ENCODE results near the gene TIAM1.

Gene TIAM1

GRCh38 chr21:31124010-31124409 lies 220.1 kb downstream of the TIAM1 start:
- no peak overlapping the region for H3K9ac ChIP-seq (ENCODE audit: low read depth, low read length, poor library complexity)
- H3K4ac ChIP-seq (ENCODE audit: low read length) = no peak overlapping the region
- no peaks in the 10 kb centered on the region for H3K79me1 ChIP-seq (ENCODE audit: low read depth, low read length)
- no peak overlapping the region for H2BK15ac ChIP-seq (ENCODE audit: low read length)
- no peak overlapping the region for H3K18ac ChIP-seq (ENCODE audit: low read length)
- H3K9me3 ChIP-seq (replicated peaks in 1 of 2; ENCODE audit: control insufficient read depth in 2 of 2, insufficient read depth in 1 of 2, low read depth in 1 of 2, low read length in 2 of 2) = no peaks in the 10 kb centered on the region
- H3K27me3 ChIP-seq (ENCODE audit: control insufficient read depth in 3 of 3, insufficient read depth in 3 of 3, low read depth in 1 of 3, low read length in 3 of 3) = no peaks in the 10 kb centered on the region
- H4K8ac ChIP-seq (ENCODE audit: low read depth, low read length) = no peak overlapping the region
- no peak overlapping the region for H3K14ac ChIP-seq (ENCODE audit: low read length)
- WGBS, 2 donors (ENCODE audit: extremely low coverage in 2 of 2, insufficient read length in 2 of 2, insufficient replicate concordance in 1 of 2) = no CpG with 5 or more reads among the region's 6 CpGs
- no peak overlapping the region for H4K91ac ChIP-seq (ENCODE audit: low read depth, low read length, poor library complexity)
- H2AFZ ChIP-seq (ENCODE audit: low read length) = peak overlapping the region; percentile 72
- no peak overlapping the region for H2BK12ac ChIP-seq (ENCODE audit: low read length)
- H2BK120ac ChIP-seq (ENCODE audit: low read depth, low read length) = no peak overlapping the region
- H3K27ac ChIP-seq (replicated peaks; ENCODE audit: low read length) = peak overlapping the region; percentile 37
- peak overlapping the region; percentile 17 for H2BK5ac ChIP-seq (ENCODE audit: low read length)
- no peak overlapping the region for H3K23ac ChIP-seq (ENCODE audit: low read depth, low read length, poor library complexity)
- peaks cover 33 to 88% of the 10 kb centered on the region in 2 donors for H3K36me3 ChIP-seq (replicated peaks in 1 of 2; ENCODE audit: control insufficient read depth in 2 of 2, insufficient read depth in 2 of 2, low read length in 2 of 2)
- H3K4me3 ChIP-seq (ENCODE audit: low read length in 2 of 2) = no peak overlapping the region
- peaks cover 5 to 7% of the 10 kb centered on the region in 2 donors for H3K4me1 ChIP-seq (ENCODE audit: control insufficient read depth in 2 of 2, insufficient read depth in 1 of 2, low read depth in 1 of 2, low read length in 2 of 2)
- DNase-seq (ENCODE audit: low spot score) = peak; percentile 8
- H2AK5ac ChIP-seq (ENCODE audit: low read depth, low read length) = no peak overlapping the region
- no peak overlapping the region for H3K4me2 ChIP-seq (ENCODE audit: insufficient read depth, low read length, poor library complexity, severe bottlenecking)

GRCh38 chr21:31119199-31119598 lies 224.9 kb downstream of the TIAM1 start:
- no peak overlapping the region for H4K91ac ChIP-seq (ENCODE audit: low read depth, low read length, poor library complexity)
- no peak overlapping the region for H2BK5ac ChIP-seq (ENCODE audit: low read length)
- H2BK15ac ChIP-seq (ENCODE audit: low read length) = no peak overlapping the region
- peaks cover 27 to 64% of the 10 kb centered on the region in 2 donors for H3K36me3 ChIP-seq (replicated peaks in 1 of 2; ENCODE audit: control insufficient read depth in 2 of 2, insufficient read depth in 2 of 2, low read length in 2 of 2)
- peaks cover 3 to 4% of the 10 kb centered on the region in 2 donors for H3K4me1 ChIP-seq (ENCODE audit: control insufficient read depth in 2 of 2, insufficient read depth in 1 of 2, low read depth in 1 of 2, low read length in 2 of 2)
- H3K18ac ChIP-seq (ENCODE audit: low read length) = no peak overlapping the region
- no peak for DNase-seq (ENCODE audit: low spot score)
- H3K4me2 ChIP-seq (ENCODE audit: insufficient read depth, low read length, poor library complexity, severe bottlenecking) = no peak overlapping the region
- H3K9me3 ChIP-seq (replicated peaks in 1 of 2; ENCODE audit: control insufficient read depth in 2 of 2, insufficient read depth in 1 of 2, low read depth in 1 of 2, low read length in 2 of 2) = no peaks in the 10 kb centered on the region
- no peak overlapping the region for H3K4ac ChIP-seq (ENCODE audit: low read length)
- H4K8ac ChIP-seq (ENCODE audit: low read depth, low read length) = no peak overlapping the region
- H3K79me1 ChIP-seq (ENCODE audit: low read depth, low read length) = no peaks in the 10 kb centered on the region
- no peak overlapping the region for H3K23ac ChIP-seq (ENCODE audit: low read depth, low read length, poor library complexity)
- no peak overlapping the region for H3K27ac ChIP-seq (replicated peaks; ENCODE audit: low read length)
- H2AK5ac ChIP-seq (ENCODE audit: low read depth, low read length) = no peak overlapping the region
- no peak overlapping the region for H3K9ac ChIP-seq (ENCODE audit: low read depth, low read length, poor library complexity)
- no peak overlapping the region for H2BK120ac ChIP-seq (ENCODE audit: low read depth, low read length)
- WGBS, 2 donors (ENCODE audit: extremely low coverage in 2 of 2, insufficient read length in 2 of 2, insufficient replicate concordance in 1 of 2) = no CpG with 5 or more reads among the region's 6 CpGs
- no peak overlapping the region for H3K4me3 ChIP-seq (ENCODE audit: low read length in 2 of 2)
- no peaks in the 10 kb centered on the region for H3K27me3 ChIP-seq (ENCODE audit: control insufficient read depth in 3 of 3, insufficient read depth in 3 of 3, low read depth in 1 of 3, low read length in 3 of 3)
- H2AFZ ChIP-seq (ENCODE audit: low read length) = no peak overlapping the region
- H3K14ac ChIP-seq (ENCODE audit: low read length) = no peak overlapping the region
- H2BK12ac ChIP-seq (ENCODE audit: low read length) = no peak overlapping the region

GRCh38 chr21:31117128-31117916 lies 226.7 kb downstream of the TIAM1 start:
- no peak for DNase-seq (ENCODE audit: low spot score)
- no peaks in the 10 kb centered on the region for H3K27me3 ChIP-seq (ENCODE audit: control insufficient read depth in 3 of 3, insufficient read depth in 3 of 3, low read depth in 1 of 3, low read length in 3 of 3)

GRCh38 chr21:31115249-31115648 lies 228.8 kb downstream of the TIAM1 start:
- H2BK120ac ChIP-seq (ENCODE audit: low read depth, low read length) = no peak overlapping the region
- peaks cover 3 to 7% of the 10 kb centered on the region in 2 donors for H3K4me1 ChIP-seq (ENCODE audit: control insufficient read depth in 2 of 2, insufficient read depth in 1 of 2, low read depth in 1 of 2, low read length in 2 of 2)
- WGBS, 2 donors (ENCODE audit: extremely low coverage in 2 of 2, insufficient read length in 2 of 2, insufficient replicate concordance in 1 of 2) = no CpG with 5 or more reads among the region's 9 CpGs

More at GRCh38 chr21:31117128-31117916, 226.7 kb downstream of the TIAM1 start:
- Histone ChIP-seq H2AK5ac (ENCODE audit: low read depth, low read length) (no peak overlapping the region), H3K36me3 (replicated peaks in 1 of 2; ENCODE audit: control insufficient read depth in 2 of 2, insufficient read depth in 2 of 2, low read length in 2 of 2) (peaks cover 20 to 46% of the 10 kb centered on the region in 2 donors), H3K23ac (ENCODE audit: low read depth, low read length, poor library complexity) (no peak overlapping the region), H3K18ac (ENCODE audit: low read length) (peak overlapping the region; percentile 2), H3K14ac (ENCODE audit: low read length) (no peak overlapping the region), H2BK120ac (ENCODE audit: low read depth, low read length) (no peak overlapping the region), H3K4me3 (ENCODE audit: low read length in 2 of 2) (no peak overlapping the region), H3K9me3 (replicated peaks in 1 of 2; ENCODE audit: control insufficient read depth in 2 of 2, insufficient read depth in 1 of 2, low read depth in 1 of 2, low read length in 2 of 2) (no peaks in the 10 kb centered on the region), H2BK12ac (ENCODE audit: low read length) (no peak overlapping the region), H3K4ac (ENCODE audit: low read length) (no peak overlapping the region), H3K9ac (ENCODE audit: low read depth, low read length, poor library complexity) (no peak overlapping the region), H2AFZ (ENCODE audit: low read length) (no peak overlapping the region), H3K4me2 (ENCODE audit: insufficient read depth, low read length, poor library complexity, severe bottlenecking) (no peak overlapping the region), H4K8ac (ENCODE audit: low read depth, low read length) (no peak overlapping the region), H3K4me1 (ENCODE audit: control insufficient read depth in 2 of 2, insufficient read depth in 1 of 2, low read depth in 1 of 2, low read length in 2 of 2) (no peaks in the 10 kb centered on the region), H4K91ac (ENCODE audit: low read depth, low read length, poor library complexity) (no peak overlapping the region), H3K79me1 (ENCODE audit: low read depth, low read length) (no peaks in the 10 kb centered on the region), H3K27ac (replicated peaks; ENCODE audit: low read length) (no peak overlapping the region), H2BK5ac (ENCODE audit: low read length) (no peak overlapping the region), H2BK15ac (ENCODE audit: low read length) (no peak overlapping the region)
- WGBS, 2 donors (ENCODE audit: extremely low coverage in 2 of 2, insufficient read length in 2 of 2, insufficient replicate concordance in 1 of 2) = no CpG with 5 or more reads among the region's 9 CpGs

More at GRCh38 chr21:31115249-31115648, 228.8 kb downstream of the TIAM1 start:
- DNase-seq (ENCODE audit: low spot score) = no peak
- no peak overlapping the region for H3K9ac ChIP-seq (ENCODE audit: low read depth, low read length, poor library complexity)
- H3K18ac ChIP-seq (ENCODE audit: low read length) = peak overlapping the region; percentile 66
- no peak overlapping the region for H2BK15ac ChIP-seq (ENCODE audit: low read length)
- H3K27ac ChIP-seq (replicated peaks; ENCODE audit: low read length) = no peak overlapping the region
- H3K79me1 ChIP-seq (ENCODE audit: low read depth, low read length) = no peaks in the 10 kb centered on the region
- H3K4me3 ChIP-seq (ENCODE audit: low read length in 2 of 2) = no peak overlapping the region
- H3K23ac ChIP-seq (ENCODE audit: low read depth, low read length, poor library complexity) = no peak overlapping the region
- H3K9me3 ChIP-seq (replicated peaks in 1 of 2; ENCODE audit: control insufficient read depth in 2 of 2, insufficient read depth in 1 of 2, low read depth in 1 of 2, low read length in 2 of 2) = no peaks in the 10 kb centered on the region
- peak overlapping the region; percentile 25 for H4K8ac ChIP-seq (ENCODE audit: low read depth, low read length)
- H3K27me3 ChIP-seq (ENCODE audit: control insufficient read depth in 3 of 3, insufficient read depth in 3 of 3, low read depth in 1 of 3, low read length in 3 of 3) = no peaks in the 10 kb centered on the region
- peaks cover 7 to 25% of the 10 kb centered on the region in 2 donors for H3K36me3 ChIP-seq (replicated peaks in 1 of 2; ENCODE audit: control insufficient read depth in 2 of 2, insufficient read depth in 2 of 2, low read length in 2 of 2)
- no peak overlapping the region for H4K91ac ChIP-seq (ENCODE audit: low read depth, low read length, poor library complexity)
- no peak overlapping the region for H2BK12ac ChIP-seq (ENCODE audit: low read length)
- H2AFZ ChIP-seq (ENCODE audit: low read length) = no peak overlapping the region
- no peak overlapping the region for H3K4me2 ChIP-seq (ENCODE audit: insufficient read depth, low read length, poor library complexity, severe bottlenecking)
- no peak overlapping the region for H2AK5ac ChIP-seq (ENCODE audit: low read depth, low read length)
- no peak overlapping the region for H3K14ac ChIP-seq (ENCODE audit: low read length)
- no peak overlapping the region for H2BK5ac ChIP-seq (ENCODE audit: low read length)
- no peak overlapping the region for H3K4ac ChIP-seq (ENCODE audit: low read length)
